GM23338 (cell line): Measurements from ENCODE around the gene USP2. TPM values are rescaled to one million over a fixed set of nuclear protein-coding genes. Genes with fewer than 3 reads are reported as not detected.

Source experiments
- ATAC-seq: fragments of 200-7000 bp; cut with Tn5 transposase; 3 replicates; pipeline ENCODE4 v1.9.1; 2020
- DNase-seq: peaks from one replicate; pipeline ENCODE4 v3.0.0-alpha.2; 2015; ENCODE audit warnings: low spot score
- H2AFZ ChIP-seq: fragments of 200-600 bp; sonication (generic); 2 replicates; pipeline ENCODE4 v1.8.0; 2016; ENCODE audit warnings: antibody characterized with exemption, mild to moderate bottlenecking, moderate library complexity
- H3F3A ChIP-seq: fragments of 200-600 bp; sonication (generic); replicated peaks from 2 replicates; pipeline ENCODE4 v1.8.0; 2017; ENCODE audit warnings: antibody characterized with exemption, mixed run types, low read depth
- H3K27ac ChIP-seq: fragments of 200-600 bp; sonication (generic); 2 replicates; pipeline ENCODE4 v1.6.1; 2016; ENCODE audit warnings: low read depth
- H3K27me3 ChIP-seq: fragments of 200-600 bp; sonication (generic); 2 replicates; pipeline ENCODE4 v1.8.0; 2016; ENCODE audit warnings: mild to moderate bottlenecking, mixed run types, moderate library complexity; ENCODE audit not compliant: insufficient read depth
- H3K36me3 ChIP-seq: fragments of 200-600 bp; sonication (generic); 2 replicates; pipeline ENCODE4 v1.8.0; 2016; ENCODE audit warnings: mild to moderate bottlenecking; ENCODE audit not compliant: insufficient read depth
- H3K4me1 ChIP-seq: fragments of 200-600 bp; sonication (generic); 2 replicates; pipeline ENCODE4 v1.8.0; 2016; ENCODE audit warnings: mild to moderate bottlenecking, moderate library complexity; ENCODE audit not compliant: insufficient read depth
- H3K4me2 ChIP-seq: fragments of 200-600 bp; sonication (generic); 2 replicates; pipeline ENCODE4 v1.7.1; 2017; ENCODE audit warnings: mixed run types
- H3K4me3 ChIP-seq: fragments of 200-600 bp; sonication (generic); 2 replicates; pipeline ENCODE4 v1.6.1; 2016; ENCODE audit warnings: mixed run types
- H3K79me2 ChIP-seq: fragments of 200-600 bp; sonication (generic); replicated peaks from 2 replicates; pipeline ENCODE4 v1.8.0; 2017; ENCODE audit warnings: mild to moderate bottlenecking; ENCODE audit not compliant: insufficient read depth
- H3K9me2 ChIP-seq: fragments of 200-600 bp; sonication (generic); 2 replicates; pipeline ENCODE4 v1.8.0; 2017; ENCODE audit not compliant: insufficient read depth
- H4K20me1 ChIP-seq: fragments of 200-600 bp; sonication (generic); replicated peaks from 2 replicates; pipeline ENCODE4 v1.8.0; 2017; ENCODE audit warnings: mild to moderate bottlenecking; ENCODE audit not compliant: insufficient read depth
- H3K27ac Mint-ChIP-seq: 2 replicates; pipeline ENCODE4 v1.8.0; 2020; ENCODE audit warnings: inconsistent platforms, mild to moderate bottlenecking, moderate library complexity, mixed read lengths
- H3K27me3 Mint-ChIP-seq: 3 replicates; pipeline ENCODE4 v1.8.0; 2022; ENCODE audit warnings: low read depth, mild to moderate bottlenecking, moderate library complexity, mixed read lengths, inconsistent platforms; ENCODE audit not compliant: insufficient read depth, poor library complexity
- H3K36me3 Mint-ChIP-seq: 3 replicates; pipeline ENCODE4 v1.8.0; 2021; ENCODE audit warnings: low read depth, mild to moderate bottlenecking, inconsistent platforms, moderate library complexity, mixed read lengths
- H3K4me1 Mint-ChIP-seq: 3 replicates; pipeline ENCODE4 v1.8.0; 2020; ENCODE audit warnings: mild to moderate bottlenecking, inconsistent platforms, mixed read lengths
- H3K4me3 Mint-ChIP-seq: 3 replicates; pipeline ENCODE4 v1.8.0; 2021; ENCODE audit warnings: moderate library complexity, mild to moderate bottlenecking, inconsistent platforms, mixed read lengths
- H3K9me3 Mint-ChIP-seq: 3 replicates; pipeline ENCODE4 v1.8.0; 2020; ENCODE audit warnings: moderate library complexity, mild to moderate bottlenecking, inconsistent platforms, mixed read lengths
- CREB1 ChIP-seq: fragments of 250-450 bp; sonication (Bioruptor Pico); IDR thresholded peaks from 2 replicates; pipeline ENCODE4 v1.5.0; 2020; ENCODE audit warnings: low read depth, mild to moderate bottlenecking, moderate library complexity
- EZH2 ChIP-seq: fragments of 200-600 bp; sonication (generic); IDR thresholded peaks from one replicate; pipeline ENCODE4 v1.8.0; 2017; ENCODE audit warnings: antibody characterized with exemption, mild to moderate bottlenecking, low read depth; ENCODE audit not compliant: unreplicated experiment
- EZH2phosphoT487 ChIP-seq: fragments of 200-600 bp; sonication (generic); IDR thresholded peaks from one replicate; pipeline ENCODE4 v1.8.1; 2018; ENCODE audit warnings: antibody characterized with exemption; ENCODE audit not compliant: unreplicated experiment
- JUNB ChIP-seq: IDR thresholded peaks from one replicate; pipeline ENCODE4 v1.6.1; 2016; ENCODE audit warnings: antibody characterized with exemption; ENCODE audit not compliant: unreplicated experiment
- NANOG ChIP-seq: IDR thresholded peaks from 2 replicates; pipeline ENCODE4 v1.6.1; 2016; ENCODE audit warnings: antibody characterized with exemption, borderline replicate concordance
- POLR2AphosphoS5 ChIP-seq: IDR thresholded peaks from 2 replicates; pipeline ENCODE4 v1.6.1; 2016; ENCODE audit warnings: antibody characterized with exemption, low read depth
- STAT1 ChIP-seq: IDR thresholded peaks from one replicate; pipeline ENCODE4 v1.6.1; 2016; ENCODE audit warnings: antibody characterized with exemption; ENCODE audit not compliant: unreplicated experiment
- ZNF114 ChIP-seq: fragments of 250-450 bp; sonication (Bioruptor Pico); IDR thresholded peaks from 2 replicates; pipeline ENCODE4 v1.5.0; 2020; ENCODE audit warnings: mild to moderate bottlenecking, moderate library complexity
- ZNF331 ChIP-seq: fragments of 250-450 bp; sonication (Bioruptor Pico); IDR thresholded peaks from 2 replicates; pipeline ENCODE4 v1.5.0; 2020; ENCODE audit warnings: low read depth, mild to moderate bottlenecking, moderate library complexity
- polyA plus RNA-seq: library from polyadenylated mRNA; unstranded; fragments of >200 nt; fragmentation: Nextera tagmentation; extraction: Ambion mirVana; gene quantifications from 2 replicates; pipeline ENCODE4 v1.2.1, GENCODE V29; 2016
- total RNA-seq: library from RNA; depleted of rRNA; stranded (reverse); fragments of >200 nt; shearing (Covaris generic); gene quantifications from 2 replicates; pipeline ENCODE4 v1.2.3, GENCODE V29; 2014
- TF ChIP-seq, protein P1 (sequence below): IDR thresholded peaks from one replicate; pipeline ENCODE4 v1.6.1; 2018; ENCODE audit warnings: antibody characterized with exemption; ENCODE audit not compliant: unreplicated experiment
- TF ChIP-seq, protein P2 (sequence below), 2 experiments: fragments of 200-600 bp in 1 of 2; sonication (generic) in 1 of 2; conservative IDR thresholded peaks; 2 replicates each; pipeline versions ENCODE4 v1.5.1 to v1.6.1; 2016 to 2017; ENCODE audit warnings: antibody characterized with exemption in 2 of 2, low read depth in 2 of 2, mild to moderate bottlenecking in 2 of 2, moderate library complexity in 1 of 2
- TF ChIP-seq, protein P3 (sequence below): IDR thresholded peaks from 2 replicates; pipeline ENCODE4 v1.6.1; 2016; ENCODE audit warnings: antibody characterized with exemption
- TF ChIP-seq, protein P4 (sequence below): fragments of 250-450 bp; sonication (Bioruptor Pico); IDR thresholded peaks from 2 replicates; pipeline ENCODE4 v1.5.0; 2020; ENCODE audit warnings: mild to moderate bottlenecking, moderate library complexity

Gene USP2
- total and polyA plus RNA-seq, 2 experiments from 2014 or later = 4.9 to 5.0 TPM

DNA sequence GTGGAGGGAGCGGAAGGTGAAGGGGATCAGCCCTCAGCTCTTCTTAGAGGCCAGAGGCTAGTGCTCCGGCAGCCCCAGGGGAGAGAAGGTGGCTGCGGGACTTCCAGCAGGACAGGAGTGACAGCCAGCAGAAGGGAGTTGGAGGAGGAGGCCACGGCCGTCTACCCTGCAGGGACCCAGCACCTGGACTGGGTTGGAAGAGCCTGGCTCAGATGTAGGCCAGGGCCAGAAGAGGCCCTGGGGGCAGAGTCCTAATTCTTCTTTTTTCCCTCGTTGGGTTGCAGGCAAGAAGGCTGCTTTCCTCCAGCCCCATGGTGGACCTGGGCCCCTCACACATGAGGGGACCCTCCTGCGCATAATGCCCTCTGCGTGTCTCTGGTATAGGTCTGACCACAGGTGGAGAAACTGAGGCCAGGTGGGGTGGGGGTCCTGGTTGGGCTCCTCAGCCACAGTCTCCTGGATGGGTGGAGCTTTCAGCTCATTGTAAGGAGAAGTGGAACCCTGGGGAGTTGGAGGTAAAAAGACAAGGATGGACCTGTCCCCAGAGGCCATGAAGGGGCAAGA is 62.3 kb downstream of the USP2 start:
- Mint-ChIP-seq H3K27me3 (peaks cover 53% of the 10 kb centered on the region), H3K4me1 (peaks cover 40% of the 10 kb centered on the region), H3K4me3 (peak overlapping the region; percentile 54), H3K9me3 (no peaks in the 10 kb centered on the region), H3K36me3 (peaks cover 2% of the 10 kb centered on the region; the same call in 1 of the 3 replicates), H3K27ac (peak overlapping the region; percentile 91)
- Histone ChIP-seq H3K9me2 (no peaks in the 10 kb centered on the region), H3K27me3 (peaks cover 42% of the 10 kb centered on the region), H3F3A (peaks cover 22% of the 10 kb centered on the region), H4K20me1 (0 out of 2 replicates have a peak, but pooled peaks cover 3% of the 10 kb centered on the region), H3K4me3 (peak overlapping the region; percentile 80; the same call in 1 of the 2 replicates), H3K79me2 (no peaks in the 10 kb centered on the region), H3K36me3 (no peaks in the 10 kb centered on the region), H3K4me1 (peaks cover 52% of the 10 kb centered on the region), H3K4me2 (peak overlapping the region; percentile 98), H3K27ac (no peak overlapping the region), H2AFZ (peak overlapping the region; percentile 49; the same call in 1 of the 2 replicates)
- TF ChIP-seq, protein P1, sequence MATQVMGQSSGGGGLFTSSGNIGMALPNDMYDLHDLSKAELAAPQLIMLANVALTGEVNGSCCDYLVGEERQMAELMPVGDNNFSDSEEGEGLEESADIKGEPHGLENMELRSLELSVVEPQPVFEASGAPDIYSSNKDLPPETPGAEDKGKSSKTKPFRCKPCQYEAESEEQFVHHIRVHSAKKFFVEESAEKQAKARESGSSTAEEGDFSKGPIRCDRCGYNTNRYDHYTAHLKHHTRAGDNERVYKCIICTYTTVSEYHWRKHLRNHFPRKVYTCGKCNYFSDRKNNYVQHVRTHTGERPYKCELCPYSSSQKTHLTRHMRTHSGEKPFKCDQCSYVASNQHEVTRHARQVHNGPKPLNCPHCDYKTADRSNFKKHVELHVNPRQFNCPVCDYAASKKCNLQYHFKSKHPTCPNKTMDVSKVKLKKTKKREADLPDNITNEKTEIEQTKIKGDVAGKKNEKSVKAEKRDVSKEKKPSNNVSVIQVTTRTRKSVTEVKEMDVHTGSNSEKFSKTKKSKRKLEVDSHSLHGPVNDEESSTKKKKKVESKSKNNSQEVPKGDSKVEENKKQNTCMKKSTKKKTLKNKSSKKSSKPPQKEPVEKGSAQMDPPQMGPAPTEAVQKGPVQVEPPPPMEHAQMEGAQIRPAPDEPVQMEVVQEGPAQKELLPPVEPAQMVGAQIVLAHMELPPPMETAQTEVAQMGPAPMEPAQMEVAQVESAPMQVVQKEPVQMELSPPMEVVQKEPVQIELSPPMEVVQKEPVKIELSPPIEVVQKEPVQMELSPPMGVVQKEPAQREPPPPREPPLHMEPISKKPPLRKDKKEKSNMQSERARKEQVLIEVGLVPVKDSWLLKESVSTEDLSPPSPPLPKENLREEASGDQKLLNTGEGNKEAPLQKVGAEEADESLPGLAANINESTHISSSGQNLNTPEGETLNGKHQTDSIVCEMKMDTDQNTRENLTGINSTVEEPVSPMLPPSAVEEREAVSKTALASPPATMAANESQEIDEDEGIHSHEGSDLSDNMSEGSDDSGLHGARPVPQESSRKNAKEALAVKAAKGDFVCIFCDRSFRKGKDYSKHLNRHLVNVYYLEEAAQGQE = no peak
- TF ChIP-seq, protein P2, sequence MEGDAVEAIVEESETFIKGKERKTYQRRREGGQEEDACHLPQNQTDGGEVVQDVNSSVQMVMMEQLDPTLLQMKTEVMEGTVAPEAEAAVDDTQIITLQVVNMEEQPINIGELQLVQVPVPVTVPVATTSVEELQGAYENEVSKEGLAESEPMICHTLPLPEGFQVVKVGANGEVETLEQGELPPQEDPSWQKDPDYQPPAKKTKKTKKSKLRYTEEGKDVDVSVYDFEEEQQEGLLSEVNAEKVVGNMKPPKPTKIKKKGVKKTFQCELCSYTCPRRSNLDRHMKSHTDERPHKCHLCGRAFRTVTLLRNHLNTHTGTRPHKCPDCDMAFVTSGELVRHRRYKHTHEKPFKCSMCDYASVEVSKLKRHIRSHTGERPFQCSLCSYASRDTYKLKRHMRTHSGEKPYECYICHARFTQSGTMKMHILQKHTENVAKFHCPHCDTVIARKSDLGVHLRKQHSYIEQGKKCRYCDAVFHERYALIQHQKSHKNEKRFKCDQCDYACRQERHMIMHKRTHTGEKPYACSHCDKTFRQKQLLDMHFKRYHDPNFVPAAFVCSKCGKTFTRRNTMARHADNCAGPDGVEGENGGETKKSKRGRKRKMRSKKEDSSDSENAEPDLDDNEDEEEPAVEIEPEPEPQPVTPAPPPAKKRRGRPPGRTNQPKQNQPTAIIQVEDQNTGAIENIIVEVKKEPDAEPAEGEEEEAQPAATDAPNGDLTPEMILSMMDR (conservative IDR thresholded peaks at IDR 0.05; ENCODE audit: low read depth in 2 of 2) = no peak
- TF ChIP-seq, protein P3, sequence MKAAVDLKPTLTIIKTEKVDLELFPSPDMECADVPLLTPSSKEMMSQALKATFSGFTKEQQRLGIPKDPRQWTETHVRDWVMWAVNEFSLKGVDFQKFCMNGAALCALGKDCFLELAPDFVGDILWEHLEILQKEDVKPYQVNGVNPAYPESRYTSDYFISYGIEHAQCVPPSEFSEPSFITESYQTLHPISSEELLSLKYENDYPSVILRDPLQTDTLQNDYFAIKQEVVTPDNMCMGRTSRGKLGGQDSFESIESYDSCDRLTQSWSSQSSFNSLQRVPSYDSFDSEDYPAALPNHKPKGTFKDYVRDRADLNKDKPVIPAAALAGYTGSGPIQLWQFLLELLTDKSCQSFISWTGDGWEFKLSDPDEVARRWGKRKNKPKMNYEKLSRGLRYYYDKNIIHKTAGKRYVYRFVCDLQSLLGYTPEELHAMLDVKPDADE = no peak
- TF ChIP-seq ZNF331 (CRISPR knock-in tag) = no peak
- TF ChIP-seq ZNF114 (CRISPR knock-in tag) = no peak
- TF ChIP-seq JUNB = no peak
- TF ChIP-seq, protein P4, sequence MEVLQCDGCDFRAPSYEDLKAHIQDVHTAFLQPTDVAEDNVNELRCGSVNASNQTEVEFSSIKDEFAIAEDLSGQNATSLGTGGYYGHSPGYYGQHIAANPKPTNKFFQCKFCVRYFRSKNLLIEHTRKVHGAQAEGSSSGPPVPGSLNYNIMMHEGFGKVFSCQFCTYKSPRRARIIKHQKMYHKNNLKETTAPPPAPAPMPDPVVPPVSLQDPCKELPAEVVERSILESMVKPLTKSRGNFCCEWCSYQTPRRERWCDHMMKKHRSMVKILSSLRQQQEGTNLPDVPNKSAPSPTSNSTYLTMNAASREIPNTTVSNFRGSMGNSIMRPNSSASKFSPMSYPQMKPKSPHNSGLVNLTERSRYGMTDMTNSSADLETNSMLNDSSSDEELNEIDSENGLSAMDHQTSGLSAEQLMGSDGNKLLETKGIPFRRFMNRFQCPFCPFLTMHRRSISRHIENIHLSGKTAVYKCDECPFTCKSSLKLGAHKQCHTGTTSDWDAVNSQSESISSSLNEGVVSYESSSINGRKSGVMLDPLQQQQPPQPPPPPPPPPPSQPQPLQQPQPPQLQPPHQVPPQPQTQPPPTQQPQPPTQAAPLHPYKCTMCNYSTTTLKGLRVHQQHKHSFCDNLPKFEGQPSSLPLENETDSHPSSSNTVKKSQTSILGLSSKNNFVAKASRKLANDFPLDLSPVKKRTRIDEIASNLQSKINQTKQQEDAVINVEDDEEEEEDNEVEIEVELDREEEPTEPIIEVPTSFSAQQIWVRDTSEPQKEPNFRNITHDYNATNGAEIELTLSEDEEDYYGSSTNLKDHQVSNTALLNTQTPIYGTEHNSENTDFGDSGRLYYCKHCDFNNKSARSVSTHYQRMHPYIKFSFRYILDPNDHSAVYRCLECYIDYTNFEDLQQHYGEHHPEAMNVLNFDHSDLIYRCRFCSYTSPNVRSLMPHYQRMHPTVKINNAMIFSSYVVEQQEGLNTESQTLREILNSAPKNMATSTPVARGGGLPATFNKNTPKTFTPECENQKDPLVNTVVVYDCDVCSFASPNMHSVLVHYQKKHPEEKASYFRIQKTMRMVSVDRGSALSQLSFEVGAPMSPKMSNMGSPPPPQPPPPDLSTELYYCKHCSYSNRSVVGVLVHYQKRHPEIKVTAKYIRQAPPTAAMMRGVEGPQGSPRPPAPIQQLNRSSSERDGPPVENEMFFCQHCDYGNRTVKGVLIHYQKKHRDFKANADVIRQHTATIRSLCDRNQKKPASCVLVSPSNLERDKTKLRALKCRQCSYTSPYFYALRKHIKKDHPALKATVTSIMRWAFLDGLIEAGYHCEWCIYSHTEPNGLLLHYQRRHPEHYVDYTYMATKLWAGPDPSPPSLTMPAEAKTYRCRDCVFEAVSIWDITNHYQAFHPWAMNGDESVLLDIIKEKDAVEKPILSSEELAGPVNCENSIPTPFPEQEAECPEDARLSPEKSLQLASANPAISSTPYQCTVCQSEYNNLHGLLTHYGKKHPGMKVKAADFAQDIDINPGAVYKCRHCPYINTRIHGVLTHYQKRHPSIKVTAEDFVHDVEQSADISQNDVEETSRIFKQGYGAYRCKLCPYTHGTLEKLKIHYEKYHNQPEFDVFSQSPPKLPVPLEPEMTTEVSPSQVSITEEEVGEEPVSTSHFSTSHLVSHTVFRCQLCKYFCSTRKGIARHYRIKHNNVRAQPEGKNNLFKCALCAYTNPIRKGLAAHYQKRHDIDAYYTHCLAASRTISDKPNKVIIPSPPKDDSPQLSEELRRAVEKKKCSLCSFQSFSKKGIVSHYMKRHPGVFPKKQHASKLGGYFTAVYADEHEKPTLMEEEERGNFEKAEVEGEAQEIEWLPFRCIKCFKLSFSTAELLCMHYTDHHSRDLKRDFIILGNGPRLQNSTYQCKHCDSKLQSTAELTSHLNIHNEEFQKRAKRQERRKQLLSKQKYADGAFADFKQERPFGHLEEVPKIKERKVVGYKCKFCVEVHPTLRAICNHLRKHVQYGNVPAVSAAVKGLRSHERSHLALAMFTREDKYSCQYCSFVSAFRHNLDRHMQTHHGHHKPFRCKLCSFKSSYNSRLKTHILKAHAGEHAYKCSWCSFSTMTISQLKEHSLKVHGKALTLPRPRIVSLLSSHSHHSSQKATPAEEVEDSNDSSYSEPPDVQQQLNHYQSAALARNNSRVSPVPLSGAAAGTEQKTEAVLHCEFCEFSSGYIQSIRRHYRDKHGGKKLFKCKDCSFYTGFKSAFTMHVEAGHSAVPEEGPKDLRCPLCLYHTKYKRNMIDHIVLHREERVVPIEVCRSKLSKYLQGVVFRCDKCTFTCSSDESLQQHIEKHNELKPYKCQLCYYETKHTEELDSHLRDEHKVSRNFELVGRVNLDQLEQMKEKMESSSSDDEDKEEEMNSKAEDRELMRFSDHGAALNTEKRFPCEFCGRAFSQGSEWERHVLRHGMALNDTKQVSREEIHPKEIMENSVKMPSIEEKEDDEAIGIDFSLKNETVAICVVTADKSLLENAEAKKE (CRISPR knock-in tag) = no peak
- TF ChIP-seq EZH2phosphoT487 = no peak
- no peak for TF ChIP-seq EZH2
- no peak for TF ChIP-seq CREB1 (CRISPR knock-in tag)
- TF ChIP-seq NANOG = no peak
- TF ChIP-seq POLR2AphosphoS5 = no peak
- TF ChIP-seq STAT1 = no peak
- ATAC-seq (no peak), DNase-seq (no peak)
